ENCODE measurements around the gene FLII. TPM values are rescaled to one million over a fixed set of nuclear protein-coding genes. Genes with fewer than 3 reads are reported as not detected.

Gene FLII
- polyA plus RNA-seq, 1 donor from 2014 or later, result 150 TPM

- peak overlapping the region in 2 of 4 donors; percentile 20 to 60 for H3K4me3 Mint-ChIP-seq
- H3K27ac Mint-ChIP-seq, result no peak overlapping the region
Observed at GRCh38 chr17:18253947-18254821, 4.4 kb downstream of the FLII start.

GRCh38 chr17:18253187-18253884 is 5.2 kb downstream of the FLII start:
- H3K4me1 Mint-ChIP-seq, result peaks cover under 1 to 12% (median 8%) of the 10 kb centered on the region in 3 donors
- no peaks in the 10 kb centered on the region for H3K9me3 Mint-ChIP-seq
- no peak overlapping the region for H3K27ac Mint-ChIP-seq
- peak overlapping the region in 1 of 4 donors; percentile 29 for H3K4me3 Mint-ChIP-seq
- H3K27me3 Mint-ChIP-seq, result no peaks in the 10 kb centered on the region
- H3K36me3 Mint-ChIP-seq, result no peaks in the 10 kb centered on the region

More at GRCh38 chr17:18253947-18254821, 4.4 kb downstream of the FLII start:
- Mint-ChIP-seq H3K36me3 (no peaks in the 10 kb centered on the region), H3K27me3 (no peaks in the 10 kb centered on the region), H3K9me3 (no peaks in the 10 kb centered on the region), H3K4me1 (peaks cover 0 to 14% (median 8%) of the 10 kb centered on the region in 3 donors)

GRCh38 chr17:18252160-18252559 is 6.4 kb downstream of the FLII start:
- H3K27ac Mint-ChIP-seq, result no peak overlapping the region
- no peak overlapping the region for H3K4me3 Mint-ChIP-seq
- H3K27me3 Mint-ChIP-seq, result no peaks in the 10 kb centered on the region
- H3K4me1 Mint-ChIP-seq, result peaks cover 5 to 13% (median 9%) of the 10 kb centered on the region in 3 donors
- peaks cover 4% of the 10 kb centered on the region for H3K36me3 Mint-ChIP-seq
- H3K9me3 Mint-ChIP-seq, result no peaks in the 10 kb centered on the region

GRCh38 chr17:18251204-18251603 is 7.3 kb downstream of the FLII start:
- Mint-ChIP-seq H3K9me3 (no peaks in the 10 kb centered on the region), H3K27me3 (no peaks in the 10 kb centered on the region), H3K4me1 (peaks cover 5 to 10% (median 7%) of the 10 kb centered on the region in 3 donors), H3K27ac (peak overlapping the region in 1 of 3 donors; percentile 60), H3K36me3 (peaks cover 5% of the 10 kb centered on the region), H3K4me3 (no peak overlapping the region)

GRCh38 chr17:18250708-18251107 is 7.8 kb downstream of the FLII start:
- peak overlapping the region in 1 of 3 donors; percentile 60 for H3K27ac Mint-ChIP-seq
- H3K27me3 Mint-ChIP-seq, result no peaks in the 10 kb centered on the region
- H3K36me3 Mint-ChIP-seq, result peaks cover 5% of the 10 kb centered on the region
- H3K9me3 Mint-ChIP-seq, result no peaks in the 10 kb centered on the region
- H3K4me3 Mint-ChIP-seq, result no peak overlapping the region
- peaks cover 5 to 8% (median 7%) of the 10 kb centered on the region in 3 donors for H3K4me1 Mint-ChIP-seq

GRCh38 chr17:18250259-18250658 is 8.3 kb downstream of the FLII start:
- no peaks in the 10 kb centered on the region for H3K27me3 Mint-ChIP-seq
- no peaks in the 10 kb centered on the region for H3K9me3 Mint-ChIP-seq
- peaks cover 5 to 8% (median 6%) of the 10 kb centered on the region in 3 donors for H3K4me1 Mint-ChIP-seq
- H3K27ac Mint-ChIP-seq, result peak overlapping the region in 2 of 3 donors; percentile 39 to 60
- peaks cover 5% of the 10 kb centered on the region for H3K36me3 Mint-ChIP-seq
- no peak overlapping the region for H3K4me3 Mint-ChIP-seq

GRCh38 chr17:18248811-18249210 is 9.7 kb downstream of the FLII start:
- H3K27me3 Mint-ChIP-seq, result no peaks in the 10 kb centered on the region
- no peaks in the 10 kb centered on the region for H3K9me3 Mint-ChIP-seq
- H3K4me3 Mint-ChIP-seq, result no peak overlapping the region
- peak overlapping the region in 1 of 3 donors; percentile 67 for H3K27ac Mint-ChIP-seq
- peaks cover 5% of the 10 kb centered on the region for H3K36me3 Mint-ChIP-seq
- H3K4me1 Mint-ChIP-seq, result peaks cover 5 to 8% (median 6%) of the 10 kb centered on the region in 3 donors

- peaks cover 5 to 8% (median 6%) of the 10 kb centered on the region in 3 donors for H3K4me1 Mint-ChIP-seq
- H3K27me3 Mint-ChIP-seq, result no peaks in the 10 kb centered on the region
- peaks cover 5% of the 10 kb centered on the region for H3K36me3 Mint-ChIP-seq
- H3K9me3 Mint-ChIP-seq, result no peaks in the 10 kb centered on the region
- peak overlapping the region in 1 of 3 donors; percentile 67 for H3K27ac Mint-ChIP-seq
- H3K4me3 Mint-ChIP-seq, result no peak overlapping the region
Observed at GRCh38 chr17:18248300-18248731, 10.2 kb downstream of the FLII start.

- Mint-ChIP-seq H3K4me3 (no peak overlapping the region), H3K9me3 (no peaks in the 10 kb centered on the region), H3K27ac (peak overlapping the region in 1 of 3 donors; percentile 74), H3K4me1 (peaks cover 5 to 8% (median 6%) of the 10 kb centered on the region in 3 donors), H3K27me3 (no peaks in the 10 kb centered on the region), H3K36me3 (peaks cover 5% of the 10 kb centered on the region)
Observed at GRCh38 chr17:18247613-18248001, 10.9 kb downstream of the FLII start.

GRCh38 chr17:18246880-18247612 is 11.5 kb downstream of the FLII start:
- H3K4me3 Mint-ChIP-seq, result peak overlapping the region in 1 of 4 donors; percentile 33
- peak overlapping the region in 2 of 3 donors; percentile 71 to 74 for H3K27ac Mint-ChIP-seq
- H3K4me1 Mint-ChIP-seq, result peaks cover 5 to 8% (median 6%) of the 10 kb centered on the region in 3 donors
- peaks cover 5% of the 10 kb centered on the region for H3K36me3 Mint-ChIP-seq
- no peaks in the 10 kb centered on the region for H3K27me3 Mint-ChIP-seq
- H3K9me3 Mint-ChIP-seq, result no peaks in the 10 kb centered on the region

- H3K4me1 Mint-ChIP-seq, result peaks cover 5 to 8% (median 6%) of the 10 kb centered on the region in 3 donors
- no peaks in the 10 kb centered on the region for H3K27me3 Mint-ChIP-seq
- H3K9me3 Mint-ChIP-seq, result no peaks in the 10 kb centered on the region
- H3K36me3 Mint-ChIP-seq, result peaks cover 5% of the 10 kb centered on the region
- no peak overlapping the region for H3K4me3 Mint-ChIP-seq
- no peak overlapping the region for H3K27ac Mint-ChIP-seq
Observed at GRCh38 chr17:18246109-18246725, 12.3 kb downstream of the FLII start.

GRCh38 chr17:18245038-18245776 is 13.3 kb downstream of the FLII start:
- H3K36me3 Mint-ChIP-seq, result peaks cover 5% of the 10 kb centered on the region
- H3K4me1 Mint-ChIP-seq, result peaks cover 5 to 8% (median 6%) of the 10 kb centered on the region in 3 donors
- H3K9me3 Mint-ChIP-seq, result no peaks in the 10 kb centered on the region
- peak overlapping the region in 1 of 3 donors; percentile 39 for H3K27ac Mint-ChIP-seq
- H3K27me3 Mint-ChIP-seq, result no peaks in the 10 kb centered on the region
- H3K4me3 Mint-ChIP-seq, result no peak overlapping the region

- no peaks in the 10 kb centered on the region for H3K27me3 Mint-ChIP-seq
- H3K4me3 Mint-ChIP-seq, result no peak overlapping the region
- H3K36me3 Mint-ChIP-seq, result peaks cover 6% of the 10 kb centered on the region
- H3K4me1 Mint-ChIP-seq, result no peaks in the 10 kb centered on the region
- H3K27ac Mint-ChIP-seq, result no peak overlapping the region
- no peaks in the 10 kb centered on the region for H3K9me3 Mint-ChIP-seq
Observed at GRCh38 chr17:18241229-18241871, 17.2 kb downstream of the FLII start.

Measured in IgD-negative memory B cell (primary cell).